Raji (cell line): Measurements from ENCODE around the gene SOX8.
A peak's percentile ranks its signal among the peaks of the same experiment; 100 is the strongest.

Experiments used
- POLR2A ChIP-seq: IDR thresholded peaks from 2 replicates; pipeline ENCODE4 v1.6.1; 2011; ENCODE audit warnings: low read depth, low read length, control low read depth; ENCODE audit not compliant: insufficient read depth

Gene SOX8

GRCh38 chr16:969508-970385, 11.8 kb upstream of the SOX8 start:
- TF ChIP-seq POLR2A = no peak

DNA sequence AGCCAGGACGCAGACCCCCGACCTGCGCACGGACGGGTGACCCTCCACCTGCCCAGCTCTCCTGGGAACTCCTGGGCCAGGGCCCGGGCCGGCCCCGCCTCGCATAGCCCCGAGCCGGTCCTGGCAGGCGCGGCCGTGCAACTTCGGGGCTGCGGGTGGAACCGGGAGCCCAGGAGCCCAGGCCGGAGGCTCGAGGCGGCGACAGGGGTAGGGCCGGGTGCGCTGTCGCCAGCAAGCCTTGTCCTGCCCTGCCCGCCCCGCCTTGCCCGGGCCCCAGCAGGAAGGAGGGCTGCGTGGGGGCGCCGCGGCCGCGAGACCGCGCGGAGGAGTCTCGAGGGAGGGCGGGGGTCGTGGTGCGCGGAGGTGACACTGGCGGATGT, 11.2 kb upstream of the SOX8 start:
- TF ChIP-seq POLR2A = no peak

DNA sequence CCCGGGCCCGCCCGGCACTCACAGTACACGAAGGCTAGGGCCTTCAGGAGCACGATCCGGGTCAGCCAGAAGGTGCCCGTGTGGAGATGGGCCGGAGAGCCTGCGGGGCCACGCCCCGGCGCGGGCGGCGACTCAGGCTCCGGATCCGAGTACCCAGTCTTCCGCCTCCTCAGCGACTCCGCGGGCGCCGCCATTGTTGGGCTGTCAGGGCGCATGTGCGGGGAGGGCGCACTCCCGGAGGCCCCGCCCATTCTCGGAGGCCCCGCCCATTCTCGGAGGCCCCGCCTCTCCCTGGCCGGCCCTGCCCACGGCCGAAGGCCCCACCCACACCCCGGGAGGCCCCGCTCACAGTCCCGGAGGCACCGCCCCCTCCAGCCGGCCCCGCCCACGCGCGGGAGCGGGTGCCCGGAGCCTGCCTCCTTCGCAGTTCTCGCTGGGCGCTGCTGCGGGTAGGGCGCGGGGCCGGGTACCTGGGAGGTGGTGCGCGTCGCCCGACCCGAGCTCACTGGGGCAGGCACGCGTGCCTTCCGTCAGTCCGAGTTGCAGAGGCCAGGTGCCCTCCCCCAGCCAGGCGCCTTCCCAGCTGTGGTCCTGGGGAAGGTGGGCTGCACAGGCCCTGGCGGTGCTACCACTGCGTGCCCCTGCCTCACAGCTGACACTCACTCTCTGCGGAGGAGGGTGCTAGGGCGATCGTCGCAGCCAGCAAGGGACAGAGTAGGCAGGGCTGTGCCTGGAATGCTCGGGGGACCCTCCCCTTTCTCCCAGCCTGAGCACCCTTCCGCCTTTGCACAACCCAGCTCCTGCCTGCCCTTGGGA, 10.6 kb upstream of the SOX8 start, which contains the start of gene LMF1:
LMF1 (minus strand) TSS at position 219 of the 816 bp plus-strand sequence; CDS start at position 215, 4 bp downstream.
- peak; percentile 85 for TF ChIP-seq POLR2A

DNA sequence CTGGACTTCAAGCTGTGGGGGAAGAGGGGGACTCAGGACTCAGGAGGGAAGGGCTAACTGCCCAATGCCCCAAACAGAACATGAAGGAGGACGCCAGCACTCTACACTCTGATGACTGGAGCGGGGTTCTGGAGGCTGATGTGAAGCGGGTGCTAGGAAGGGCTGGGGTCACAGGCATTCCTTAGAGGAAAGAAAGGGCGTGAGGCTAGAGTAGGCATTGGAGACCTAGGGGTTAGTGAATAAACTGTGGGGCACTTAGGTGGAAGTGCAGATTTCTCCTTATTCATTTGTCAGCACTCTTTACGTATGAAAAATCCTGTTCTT, 10.0 kb upstream of the SOX8 start:
- TF ChIP-seq POLR2A = no peak

DNA sequence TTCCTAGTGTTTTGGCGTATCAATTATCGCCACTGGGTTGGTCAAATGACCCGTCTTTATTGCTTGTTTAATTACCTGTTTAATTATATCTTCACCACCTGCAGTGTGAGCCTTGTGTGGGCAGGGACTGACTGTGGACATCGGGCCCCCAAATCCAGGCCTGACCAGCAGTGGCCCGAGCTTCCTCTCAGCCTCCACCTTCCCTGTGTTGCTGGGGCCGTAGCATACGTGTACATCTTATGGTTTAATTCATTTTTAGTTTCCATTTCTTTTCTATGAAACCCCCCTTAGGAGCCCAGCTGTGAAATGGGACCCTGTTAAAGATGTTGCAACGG, 9.6 kb upstream of the SOX8 start:
- no peak for TF ChIP-seq POLR2A

- no peak for TF ChIP-seq POLR2A
Measured at GRCh38 chr16:972316-973002, 9.1 kb upstream of the SOX8 start.

- TF ChIP-seq POLR2A = no peak
Measured at GRCh38 chr16:973366-973765, 8.2 kb upstream of the SOX8 start.

GRCh38 chr16:974001-974601, 7.5 kb upstream of the SOX8 start:
- no peak for TF ChIP-seq POLR2A

- no peak for TF ChIP-seq POLR2A
Measured at GRCh38 chr16:974611-975261, 6.8 kb upstream of the SOX8 start.

DNA sequence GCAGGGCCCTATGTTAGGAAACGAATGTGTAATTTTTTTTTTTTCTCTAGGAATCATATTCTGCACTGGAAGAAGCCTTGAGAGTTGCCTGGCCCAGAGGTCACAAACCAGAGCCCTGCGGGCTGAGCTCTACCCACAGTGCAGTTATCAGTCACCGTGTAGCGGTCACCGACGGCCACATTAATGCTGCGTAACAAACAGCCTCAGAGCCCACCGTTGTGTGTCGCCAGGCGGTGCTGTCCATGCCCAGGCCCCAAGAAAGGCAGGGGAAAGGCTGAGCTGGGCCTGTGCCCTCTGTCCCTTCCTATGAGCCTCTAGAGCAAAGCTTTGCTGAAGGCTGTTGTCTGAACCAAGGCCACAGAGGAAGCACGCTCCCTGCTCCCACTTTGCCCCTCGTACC, 6.3 kb upstream of the SOX8 start:
- no peak for TF ChIP-seq POLR2A

DNA sequence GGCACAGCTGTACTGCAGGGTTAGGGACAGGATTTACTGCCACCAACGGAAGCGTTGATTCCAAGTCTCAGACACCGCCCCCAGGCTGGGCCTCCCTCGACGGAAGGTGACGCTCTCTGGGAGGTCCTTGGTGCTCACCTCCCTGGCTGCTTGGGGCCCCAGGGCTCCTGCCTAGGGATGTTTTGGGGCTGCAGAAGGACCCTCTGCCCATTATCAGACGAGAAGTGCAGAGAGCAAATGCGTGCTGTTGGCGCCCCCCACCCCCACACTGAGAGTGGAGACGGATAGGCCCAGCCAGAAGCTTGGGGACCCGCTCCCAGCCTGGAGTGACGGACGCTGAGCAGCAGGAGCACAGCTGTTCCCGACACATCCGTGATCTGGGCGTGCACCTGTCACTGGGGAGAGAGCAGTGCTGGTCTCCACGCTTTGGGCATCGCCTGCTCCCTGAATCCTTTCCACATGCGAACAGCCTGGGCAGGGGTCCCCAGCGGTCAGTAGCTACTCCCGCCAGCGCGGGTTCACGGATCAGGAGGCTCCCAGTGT, 5.1 kb upstream of the SOX8 start:
- no peak for TF ChIP-seq POLR2A

GRCh38 chr16:977081-977701, 4.4 kb upstream of the SOX8 start:
- TF ChIP-seq POLR2A = no peak

- TF ChIP-seq POLR2A = no peak
Measured at GRCh38 chr16:977896-978295, 3.7 kb upstream of the SOX8 start.

DNA sequence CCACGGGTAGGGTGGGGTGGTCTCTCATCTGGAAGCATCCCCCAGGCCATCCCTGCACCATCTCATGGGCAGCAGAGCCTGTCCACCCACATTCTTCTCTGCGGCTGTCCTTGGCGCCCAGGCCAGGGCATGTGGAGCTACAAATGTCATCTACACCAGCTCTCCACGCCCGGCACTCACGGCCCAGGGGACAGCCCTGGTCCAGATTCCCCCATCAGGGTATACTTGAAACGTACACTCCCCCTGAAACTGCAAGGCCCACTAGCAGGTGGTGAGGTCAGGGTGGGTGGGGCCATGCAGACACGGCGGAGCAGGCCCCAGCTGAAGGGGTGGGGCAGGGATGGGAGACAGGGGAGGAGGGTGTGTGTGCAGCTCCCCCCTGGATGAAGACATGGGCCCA, 3.2 kb upstream of the SOX8 start:
- TF ChIP-seq POLR2A = no peak
